HEK293T (cell line): ENCODE results near the gene ACOXL.

ENCODE experiments used
- CTCF ChIA-PET: fragments of 350-600 bp; formaldehyde crosslinking; extraction: SDS; loops from one replicate; lab custom pipeline; 2021; ENCODE audit warnings: antibody characterized with exemption, inconsistent platforms; lab: Yijun Ruan, JAX
- POLR2A ChIA-PET: fragments of 350-600 bp; formaldehyde crosslinking; extraction: SDS; loops from one replicate; lab custom pipeline; 2020; ENCODE audit warnings: antibody characterized with exemption, inconsistent platforms; lab: Yijun Ruan, JAX
- DNase-seq: peaks from one replicate; pipeline ENCODE4 v3.0.0; 2012; ENCODE audit warnings: mixed read lengths; ENCODE audit errors: extremely low spot score
- ARNT ChIP-seq: fragments of 450-650 bp; IDR thresholded peaks from 2 replicates; pipeline ENCODE4 v1.6.1; 2017; ENCODE audit warnings: mild to moderate bottlenecking
- BHLHE40 ChIP-seq: fragments of 450-650 bp; IDR thresholded peaks from 2 replicates; pipeline ENCODE4 v1.6.1; 2016; ENCODE audit warnings: mild to moderate bottlenecking, moderate library complexity, borderline replicate concordance
- CTBP1 ChIP-seq: fragments of 450-650 bp; IDR thresholded peaks from 2 replicates; pipeline ENCODE4 v1.6.1; 2016; ENCODE audit warnings: borderline replicate concordance
- ELF4 ChIP-seq: fragments of 450-650 bp; IDR thresholded peaks from 2 replicates; pipeline ENCODE4 v1.6.1; 2017; ENCODE audit warnings: antibody characterized with exemption
- FOXA1 ChIP-seq: fragments of 450-650 bp; IDR thresholded peaks from 2 replicates; pipeline ENCODE4 v1.6.1; 2016; ENCODE audit warnings: mild to moderate bottlenecking
- FOXK2 ChIP-seq: fragments of 450-650 bp; IDR thresholded peaks from 2 replicates; pipeline ENCODE4 v1.6.1; 2016; ENCODE audit warnings: mild to moderate bottlenecking
- FOXM1 ChIP-seq: fragments of 450-650 bp; IDR thresholded peaks from 2 replicates; pipeline ENCODE4 v1.6.1; 2017; ENCODE audit warnings: mild to moderate bottlenecking, borderline replicate concordance
- HDGF ChIP-seq: fragments of 450-650 bp; IDR thresholded peaks from 2 replicates; pipeline ENCODE4 v1.6.1; 2017; ENCODE audit warnings: antibody characterized with exemption, borderline replicate concordance
- L3MBTL2 ChIP-seq: fragments of 450-650 bp; conservative IDR thresholded peaks from 2 replicates; pipeline ENCODE4 v1.6.1; 2016; ENCODE audit warnings: mild to moderate bottlenecking
- LEF1 ChIP-seq: fragments of 450-650 bp; IDR thresholded peaks from 2 replicates; pipeline ENCODE4 v1.6.1; 2017; ENCODE audit warnings: mild to moderate bottlenecking, borderline replicate concordance
- NFRKB ChIP-seq: fragments of 450-650 bp; IDR thresholded peaks from 2 replicates; pipeline ENCODE4 v1.6.1; 2016; ENCODE audit warnings: mild to moderate bottlenecking, moderate library complexity
- SP1 ChIP-seq: fragments of 450-650 bp; IDR thresholded peaks from 2 replicates; pipeline ENCODE4 v1.6.1; 2017
- SUZ12 ChIP-seq: fragments of 450-650 bp; IDR thresholded peaks from 2 replicates; pipeline ENCODE4 v1.6.1; 2016; ENCODE audit warnings: mild to moderate bottlenecking
- TARDBP ChIP-seq: fragments of 450-650 bp; IDR thresholded peaks from 2 replicates; pipeline ENCODE4 v1.6.1; 2016
- ZNF384 ChIP-seq: fragments of 450-650 bp; IDR thresholded peaks from 2 replicates; pipeline ENCODE4 v1.6.1; 2016
- TF ChIP-seq, protein P1 (sequence below): fragments of 450-650 bp; IDR thresholded peaks from 2 replicates; pipeline ENCODE4 v1.6.1; 2016

The ACOXL gene

DNA sequence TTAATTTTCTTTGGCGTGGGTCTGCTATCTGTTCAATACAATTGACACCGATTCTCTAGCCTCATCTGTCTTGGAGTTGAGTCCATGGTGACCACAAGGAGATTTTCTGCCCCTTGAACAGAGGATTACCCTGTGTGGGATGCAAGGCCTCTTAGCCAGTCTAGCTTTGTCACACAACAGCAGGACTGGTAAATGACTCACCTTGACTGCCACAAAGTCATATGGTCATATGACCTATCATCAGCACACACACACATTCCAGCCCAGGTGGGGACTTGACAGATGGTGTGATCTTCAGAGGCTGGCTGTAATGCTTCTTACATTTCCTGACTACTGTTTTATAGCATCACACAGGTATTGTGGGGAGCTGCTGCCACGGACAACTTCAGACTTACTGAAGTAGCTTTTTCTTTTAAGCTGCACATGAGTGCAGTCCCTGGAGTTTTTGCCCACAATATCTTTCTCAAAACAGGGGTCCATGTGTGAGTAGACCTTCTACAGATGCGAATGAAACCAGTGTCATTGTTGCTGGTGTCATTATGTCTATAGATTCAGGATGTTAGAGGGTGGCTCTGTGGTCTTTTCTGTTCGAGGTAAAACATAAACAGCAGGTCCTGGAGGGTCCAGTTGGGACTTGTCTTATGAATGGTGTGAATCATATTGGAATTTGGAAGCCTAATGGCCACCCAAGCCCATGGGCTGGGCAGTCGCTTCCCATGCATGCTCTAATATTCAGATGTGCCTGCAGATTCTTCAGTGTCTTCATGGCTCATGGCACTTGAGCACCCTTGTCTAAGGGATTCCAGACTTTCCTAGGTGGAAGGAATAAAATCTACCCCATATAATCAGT is 18.6 kb upstream of the ACOXL start:
- TF ChIP-seq SUZ12 = no peak
- no peak for TF ChIP-seq L3MBTL2
- no peak for TF ChIP-seq ARNT
- TF ChIP-seq LEF1 = no peak
- TF ChIP-seq, protein P1, sequence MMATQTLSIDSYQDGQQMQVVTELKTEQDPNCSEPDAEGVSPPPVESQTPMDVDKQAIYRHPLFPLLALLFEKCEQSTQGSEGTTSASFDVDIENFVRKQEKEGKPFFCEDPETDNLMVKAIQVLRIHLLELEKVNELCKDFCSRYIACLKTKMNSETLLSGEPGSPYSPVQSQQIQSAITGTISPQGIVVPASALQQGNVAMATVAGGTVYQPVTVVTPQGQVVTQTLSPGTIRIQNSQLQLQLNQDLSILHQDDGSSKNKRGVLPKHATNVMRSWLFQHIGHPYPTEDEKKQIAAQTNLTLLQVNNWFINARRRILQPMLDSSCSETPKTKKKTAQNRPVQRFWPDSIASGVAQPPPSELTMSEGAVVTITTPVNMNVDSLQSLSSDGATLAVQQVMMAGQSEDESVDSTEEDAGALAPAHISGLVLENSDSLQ = no peak
- TF ChIP-seq BHLHE40 = no peak
- TF ChIP-seq TARDBP = no peak
- no peak for TF ChIP-seq CTBP1
- TF ChIP-seq FOXM1 = no peak
- no peak for TF ChIP-seq FOXA1
- TF ChIP-seq FOXK2 = no peak
- no peak for TF ChIP-seq HDGF
- no peak for TF ChIP-seq SP1
- no peak for TF ChIP-seq ZNF384
- TF ChIP-seq ELF4 = no peak
- TF ChIP-seq NFRKB = no peak
- ChIA-PET CTCF (no interaction called here), POLR2A (interaction anchor here (1.0 kb wide), 1 partner anchor 36 kb away, joined by 3 read pairs; the partner anchor contains the start of gene BUB1)
- no peak for DNase-seq

DNA sequence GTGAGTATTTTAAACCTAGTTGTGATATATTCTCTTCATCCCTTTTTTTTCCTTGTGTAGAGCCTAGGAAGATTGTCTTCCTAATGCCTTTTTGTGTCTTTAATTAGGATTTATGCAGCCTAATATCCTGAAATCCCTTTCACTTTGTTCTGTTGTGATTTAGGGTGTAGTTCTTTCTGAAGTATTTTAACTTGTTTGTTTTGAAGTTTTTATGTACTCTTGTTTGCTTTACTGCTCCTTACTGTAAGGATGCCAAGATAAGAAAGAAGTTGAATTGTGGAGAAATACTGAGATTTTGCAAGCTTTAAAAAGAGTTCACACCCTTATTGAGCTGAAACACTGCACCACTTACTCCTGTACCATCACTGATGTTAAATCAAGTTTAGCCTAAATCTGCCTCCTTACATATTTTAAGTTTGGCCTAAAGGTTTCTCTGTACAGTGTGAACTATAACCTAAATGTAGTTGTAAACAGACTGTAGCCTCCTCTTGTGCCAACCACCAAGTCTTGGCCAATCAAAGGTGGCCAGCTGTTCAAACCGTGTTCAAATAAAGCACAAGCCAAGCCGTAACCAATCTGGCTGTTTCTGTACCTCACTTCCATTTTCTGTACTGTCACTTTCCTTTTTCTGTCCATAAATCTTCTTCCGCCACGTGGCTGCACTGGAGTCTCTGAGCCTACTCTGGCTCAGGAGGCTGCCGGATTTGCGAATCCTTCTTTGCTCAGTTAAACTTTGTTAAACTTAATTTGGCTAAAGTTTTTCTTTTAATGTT is 17.7 kb upstream of the ACOXL start:
- TF ChIP-seq, protein P1 = 0 out of 2 replicates have a peak, but pooled peaks have one; percentile 22
- no peak for TF ChIP-seq TARDBP
- DNase-seq = no peak
- CTCF ChIA-PET = no interaction called here

DNA sequence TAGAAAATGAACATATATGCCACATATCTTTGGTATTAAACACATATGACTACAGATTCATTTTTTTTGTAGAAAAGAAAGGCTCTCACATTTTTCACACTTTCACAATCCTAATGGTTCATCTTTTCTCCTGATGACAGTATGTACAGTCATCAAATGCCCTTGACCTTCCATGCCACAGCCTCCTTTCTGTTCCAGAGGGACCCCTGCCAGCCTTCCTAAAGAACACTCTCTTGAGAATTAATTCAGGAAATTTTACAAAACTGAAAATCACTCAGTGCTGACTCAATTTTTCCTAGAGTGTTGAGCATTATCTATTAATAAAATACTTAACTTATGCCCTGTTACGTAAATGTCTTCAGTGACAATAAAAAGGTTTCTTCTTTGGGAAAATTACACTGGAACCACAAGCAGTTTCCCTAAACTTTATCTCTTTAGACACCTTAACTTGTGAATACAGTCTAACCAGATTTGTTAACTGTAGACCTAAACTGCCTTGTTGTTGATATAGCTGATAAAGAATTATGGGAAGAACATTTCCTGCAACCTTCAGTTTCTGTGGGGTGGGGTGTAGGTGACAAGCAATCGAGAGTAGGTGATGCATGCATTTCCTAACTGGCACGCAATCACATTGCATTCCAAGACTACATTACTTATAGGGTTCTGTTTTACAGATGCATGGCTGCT is 15.3 kb upstream of the ACOXL start:
- no peak for DNase-seq
- POLR2A ChIA-PET = no interaction called here
- TF ChIP-seq FOXA1 (no peak), ELF4 (no peak), ZNF384 (no peak), CTBP1 (no peak), FOXK2 (no peak), SP1 (no peak), SUZ12 (no peak), BHLHE40 (no peak), LEF1 (no peak), HDGF (no peak), TARDBP (no peak), ARNT (no peak)
- CTCF ChIA-PET = no interaction called here

More for the DNA sequence above, 17.7 kb upstream of the ACOXL start:
- POLR2A ChIA-PET = no interaction called here

DNA sequence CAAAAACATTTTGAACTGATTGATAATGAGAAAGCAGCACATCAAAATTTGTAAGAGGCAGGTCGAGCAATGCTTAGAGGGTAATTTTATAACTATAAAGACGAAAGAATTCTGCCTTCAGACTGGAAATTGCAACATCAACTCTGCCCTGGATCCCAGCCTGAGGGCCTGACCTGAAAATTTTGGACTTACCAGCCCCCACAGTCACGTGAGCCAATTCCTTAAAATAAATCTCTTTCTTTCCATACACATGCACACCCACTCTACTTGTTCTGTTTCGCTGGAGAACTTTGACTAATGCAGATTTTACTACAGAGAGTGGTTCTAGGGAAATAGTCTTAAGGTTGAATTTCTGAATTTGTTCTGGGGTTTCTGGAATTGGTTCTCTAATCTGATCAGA is 14.6 kb upstream of the ACOXL start:
- ChIA-PET CTCF (no interaction called here), POLR2A (no interaction called here)
- DNase-seq = no peak
- TF ChIP-seq ARNT = no peak

DNA sequence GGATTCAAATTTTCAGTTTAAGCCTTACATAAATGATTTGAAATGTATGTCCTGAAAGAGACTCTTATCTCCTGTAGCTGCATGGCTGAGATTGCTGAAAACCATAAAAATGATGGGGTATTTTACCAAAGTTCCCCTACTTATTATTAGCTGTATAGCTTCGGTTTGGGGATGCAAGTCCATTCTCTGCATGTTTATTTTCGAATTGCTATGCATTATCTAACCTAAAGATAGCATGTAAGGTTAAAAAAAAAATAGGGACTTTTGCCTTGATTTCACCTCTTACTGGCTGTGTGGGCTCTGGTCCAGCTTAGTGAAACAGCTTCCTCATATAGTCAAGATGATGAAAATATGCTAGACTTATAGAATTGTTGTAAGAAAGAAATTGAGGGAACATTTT is 14.0 kb upstream of the ACOXL start:
- ChIA-PET CTCF (interaction anchor here (1.1 kb wide), 1 partner anchor 56 kb away, joined by 3 read pairs; no protein-coding TSS in a partner anchor), POLR2A (no interaction called here)
- no peak for DNase-seq
- TF ChIP-seq FOXK2 = no peak

DNA sequence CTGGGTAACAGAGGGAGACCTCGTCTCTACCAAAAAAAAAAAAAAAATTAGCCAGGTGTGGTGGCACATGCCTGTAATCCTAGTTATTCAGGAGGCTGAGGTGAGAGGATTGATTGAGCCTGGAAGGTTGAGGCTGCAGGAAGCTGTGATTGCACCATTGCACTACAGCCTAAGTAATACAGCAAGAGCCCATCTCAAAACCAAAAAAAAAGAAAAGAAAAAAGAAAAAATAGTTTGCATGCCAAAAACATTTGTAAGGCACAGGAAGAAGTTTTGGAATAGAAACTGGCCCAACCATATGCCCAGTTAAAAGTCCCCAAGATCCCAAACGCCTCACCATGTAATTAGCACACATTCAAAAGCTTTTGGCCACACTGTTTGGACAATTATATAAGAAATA is 13.4 kb upstream of the ACOXL start:
- POLR2A ChIA-PET = no interaction called here
- DNase-seq = no peak
- CTCF ChIA-PET = interaction anchor here (1.1 kb wide), 1 partner anchor 57 kb away, joined by 3 read pairs; no protein-coding TSS in a partner anchor
- TF ChIP-seq FOXM1 (no peak), CTBP1 (no peak), SP1 (no peak), LEF1 (no peak), L3MBTL2 (no peak), FOXA1 (no peak)
- TF ChIP-seq, protein P1 = no peak
